IMR-90 (cell line): Measurements from ENCODE around the gene UEVLD. TPM values are rescaled to one million over a fixed set of nuclear protein-coding genes. Genes with fewer than 3 reads are reported as not detected.

Source experiments
- ATAC-seq: fragments of 200-7000 bp; cut with Tn5 transposase; 2 replicates; pipeline ENCODE4 v1.9.1; 2020; ENCODE audit warnings: low read depth, mild to moderate bottlenecking, moderate library complexity
- BruUV-seq: library from RNA; stranded (reverse); fragments of 400-500 nt; replicated peaks from 2 replicates; lab custom pipeline; 2021; lab: Mats Ljungman, UMichigan
- CTCF ChIA-PET: fragments of 300-600 bp; formaldehyde crosslinking; extraction: SDS; loops from one replicate; lab custom pipeline; 2021; ENCODE audit warnings: antibody characterized with exemption; lab: Yijun Ruan, JAX
- POLR2A ChIA-PET: fragments of 300-600 bp; sonication (Branson Sonifier 250); formaldehyde crosslinking; loops from one replicate; lab custom pipeline; 2022; ENCODE audit warnings: antibody characterized with exemption; ENCODE audit not compliant: unreplicated experiment; lab: Charles Lee
- DNase-seq: peaks from one replicate; pipeline ENCODE4 v3.0.0; 2013
- H2AFZ ChIP-seq: replicated peaks from 2 replicates; pipeline ENCODE3; 2013; ENCODE audit warnings: low read length, mild to moderate bottlenecking; ENCODE audit not compliant: poor library complexity
- H2AK5ac ChIP-seq: 2 replicates; pipeline ENCODE4 v1.6.1; 2013; ENCODE audit warnings: low read depth, low read length, inconsistent platforms
- H2AK9ac ChIP-seq: replicated peaks from 2 replicates; pipeline ENCODE3; 2013; ENCODE audit warnings: mild to moderate bottlenecking, low read depth, low read length, moderate library complexity; ENCODE audit not compliant: poor library complexity
- H2BK120ac ChIP-seq: 2 replicates; pipeline ENCODE4 v1.6.1; 2013; ENCODE audit warnings: low read depth, low read length, inconsistent platforms
- H2BK15ac ChIP-seq: 3 replicates; pipeline ENCODE4 v1.6.1; 2013; ENCODE audit warnings: low read depth, low read length, inconsistent platforms
- H2BK20ac ChIP-seq: 2 replicates; pipeline ENCODE4 v1.6.1; 2013; ENCODE audit warnings: low read depth, mild to moderate bottlenecking, inconsistent platforms, low read length, moderate library complexity
- H2BK5ac ChIP-seq: 2 replicates; pipeline ENCODE4 v1.6.1; 2013; ENCODE audit warnings: mild to moderate bottlenecking, low read depth, low read length, inconsistent platforms; ENCODE audit not compliant: poor library complexity, severe bottlenecking
- H3K14ac ChIP-seq: replicated peaks from 2 replicates; pipeline ENCODE4 v1.6.1; 2013; ENCODE audit warnings: low read depth, low read length, inconsistent platforms
- H3K18ac ChIP-seq: 2 replicates; pipeline ENCODE4 v1.6.1; 2013; ENCODE audit warnings: low read depth, low read length, control low read depth
- H3K23ac ChIP-seq: 2 replicates; pipeline ENCODE4 v1.6.1; 2013; ENCODE audit warnings: low read depth, low read length, inconsistent platforms
- H3K27ac ChIP-seq: 2 replicates; pipeline ENCODE4 v1.5.1; 2013; ENCODE audit warnings: mild to moderate bottlenecking, control low read depth, low read length; ENCODE audit not compliant: insufficient read depth
- H3K27me3 ChIP-seq: 2 replicates; pipeline ENCODE4 v1.6.1; 2013; ENCODE audit warnings: low read length; ENCODE audit not compliant: control insufficient read depth, insufficient read depth
- H3K36me3 ChIP-seq: 2 replicates; pipeline ENCODE4 v1.6.1; 2013; ENCODE audit warnings: low read length, mixed read lengths; ENCODE audit not compliant: control insufficient read depth, insufficient read depth
- H3K4ac ChIP-seq: 2 replicates; pipeline ENCODE4 v1.6.1; 2013; ENCODE audit warnings: low read depth, low read length, inconsistent platforms
- H3K4me1 ChIP-seq: 2 replicates; pipeline ENCODE4 v1.6.1; 2013; ENCODE audit warnings: low read length, mixed read lengths; ENCODE audit not compliant: control insufficient read depth, insufficient read depth
- H3K4me2 ChIP-seq: 2 replicates; pipeline ENCODE4 v1.6.1; 2013; ENCODE audit warnings: low read depth, mild to moderate bottlenecking, control low read depth, low read length, moderate library complexity
- H3K4me3 ChIP-seq: 2 replicates; pipeline ENCODE4 v1.5.1; 2013; ENCODE audit warnings: low read depth, mild to moderate bottlenecking, control low read depth, low read length, moderate library complexity; ENCODE audit not compliant: insufficient read depth
- H3K56ac ChIP-seq: 2 replicates; pipeline ENCODE4 v1.6.1; 2013; ENCODE audit warnings: low read length, inconsistent platforms; ENCODE audit not compliant: insufficient read depth; ENCODE audit errors: extremely low read depth
- H3K79me1 ChIP-seq, 2 experiments: 2 replicates each; pipeline ENCODE4 v1.6.1; 2013; ENCODE audit warnings: low read length in 2 of 2, inconsistent platforms in 1 of 2, low read depth in 1 of 2
- H3K9ac ChIP-seq: 2 replicates; pipeline ENCODE4 v1.6.1; 2013; ENCODE audit warnings: low read depth, low read length, control low read depth
- H3K9me1 ChIP-seq: 2 replicates; pipeline ENCODE4 v1.6.1; 2013; ENCODE audit warnings: low read length, inconsistent platforms; ENCODE audit not compliant: insufficient read depth
- H3K9me3 ChIP-seq: 2 replicates; pipeline ENCODE4 v1.6.1; 2013; ENCODE audit warnings: low read length; ENCODE audit not compliant: control insufficient read depth, insufficient read depth
- H4K20me1 ChIP-seq: 2 replicates; pipeline ENCODE4 v1.6.1; 2013; ENCODE audit warnings: low read length, inconsistent platforms; ENCODE audit not compliant: insufficient read depth
- H4K5ac ChIP-seq: 2 replicates; pipeline ENCODE4 v1.6.1; 2013; ENCODE audit warnings: mild to moderate bottlenecking, low read depth, low read length, control low read depth
- H4K8ac ChIP-seq, 2 experiments: 2 replicates each; pipeline ENCODE4 v1.6.1; 2013; ENCODE audit warnings: low read depth in 2 of 2, low read length in 2 of 2, control low read depth in 1 of 2, inconsistent platforms in 1 of 2
- H4K91ac ChIP-seq: 2 replicates; pipeline ENCODE4 v1.6.1; 2013; ENCODE audit warnings: low read depth, low read length, inconsistent platforms; ENCODE audit not compliant: insufficient read depth
- CEBPB ChIP-seq: IDR thresholded peaks from 2 replicates; pipeline ENCODE4 v1.6.1; 2012; ENCODE audit warnings: low read depth, low read length, improper control_type of control experiment
- CHD1 ChIP-seq: IDR thresholded peaks from 2 replicates; pipeline ENCODE4 v1.6.1; 2012; ENCODE audit warnings: low read depth, low read length, improper control_type of control experiment
- dilution Hi-C: fragments of 300-500 bp; cut with HindIII; formaldehyde crosslinking; loops from one replicate; pipeline ENCODE4 v1.14.3; 2018; ENCODE audit warnings: low sequenced_read_pairs; ENCODE audit not compliant: unreplicated experiment
- in situ Hi-C: fragments of 300-500 bp; cut with MboI; formaldehyde crosslinking; loops from 3 replicates; pipeline ENCODE4 v1.14.3; 2019; ENCODE audit warnings: low sequenced_read_pairs, inconsistent platforms, mixed read lengths
- intact Hi-C: fragments of 100-400 bp; cut with micrococcal nuclease; formaldehyde crosslinking; loops from 2 replicates; pipeline ENCODE4 v1.10.0; 2022
- polyA plus RNA-seq, 3 experiments: library from polyadenylated mRNA; depleted of rRNA; stranded (reverse); fragments of >200 nt; gene quantifications; 2 replicates each; pipeline ENCODE4 v1.2.3, GENCODE V29; 2012; ENCODE audit warnings: low replicate concordance in 1 of 3
- total RNA-seq: library from RNA; depleted of rRNA; stranded (reverse); fragments of >200 nt; gene quantifications from 2 replicates; pipeline ENCODE4 v1.2.3, GENCODE V29; 2012

UEVLD gene
- total and polyA plus RNA-seq, 2 of the 4 experiments (the other 2 are of a cell fraction), result 13.8 to 29.2 TPM

- TF ChIP-seq CEBPB (peak; percentile 68), CHD1 (no peak)
- Histone ChIP-seq H3K4me2 (no peak overlapping the region), H3K27me3 (no peaks in the 10 kb centered on the region), H3K4me1 (peaks cover 4% of the 10 kb centered on the region; the same call in 1 of the 2 replicates), H3K9me3 (no peaks in the 10 kb centered on the region), H3K36me3 (peaks cover 15% of the 10 kb centered on the region), H3K18ac (no peak overlapping the region), H3K4me3 (no peak overlapping the region), H3K4ac (no peak overlapping the region), H2AK9ac (no peak overlapping the region), H3K56ac (no peak overlapping the region), H4K91ac (no peak overlapping the region), H2AK5ac (no peak overlapping the region), H4K5ac (no peak overlapping the region), H3K9ac (no peak overlapping the region), H3K79me1 (peaks cover 0 to 11% of the 10 kb centered on the region in 2 experiments; a peak in 3 of 4 replicates), H3K23ac (no peak overlapping the region), H2BK15ac (no peak overlapping the region), H2BK20ac (no peak overlapping the region), H2BK120ac (no peak overlapping the region), H4K20me1 (no peaks in the 10 kb centered on the region), H3K27ac (no peak overlapping the region), H3K9me1 (no peaks in the 10 kb centered on the region), H3K14ac (no peak overlapping the region), H2AFZ (no peak overlapping the region), H2BK5ac (no peak overlapping the region), H4K8ac (no peak overlapping the region)
- intact Hi-C loops (no loop called here), in situ Hi-C loops (no loop called here), dilution Hi-C loops (no loop called here)
- ATAC-seq (no peak), DNase-seq (peak; percentile 29)
- BruUV-seq, result no TSS peak
- POLR2A ChIA-PET, result no interaction called here
- CTCF ChIA-PET, result interaction anchor here (0.6 kb wide), 1 partner anchor 19 kb away, joined by 3 read pairs; no protein-coding TSS in a partner anchor
These were observed 22.1 kb downstream of the UEVLD start for GRCh38 chr11:18566406-18566805.
